ENCODE measurements around the gene PLXNA2.
A peak's percentile ranks its signal among the peaks of the same experiment; 100 is the strongest.

Gene PLXNA2

DNA sequence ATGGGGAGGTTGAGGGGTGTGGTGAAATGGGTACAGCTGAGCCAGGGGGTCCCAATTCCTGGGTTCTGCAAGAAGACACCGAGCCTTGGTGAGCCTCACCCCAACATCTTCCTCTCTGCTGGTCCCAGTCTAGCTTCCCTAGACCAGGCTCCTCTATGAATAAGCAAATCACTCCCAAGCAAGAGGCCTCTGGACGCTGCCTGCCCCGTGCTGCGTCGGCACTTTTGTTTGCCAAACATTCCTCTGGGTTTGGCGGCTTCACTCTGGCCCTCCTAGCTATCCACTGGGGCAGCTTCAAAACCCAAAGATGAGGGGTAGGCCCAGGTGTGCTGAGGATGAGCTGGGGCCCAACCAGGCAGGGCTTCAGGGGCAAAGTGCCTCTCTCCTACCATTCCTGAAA is 196.2 kb downstream of the PLXNA2 start:
- Histone ChIP-seq H4K20me1 (ENCODE audit: insufficient read depth, low read length) (no peaks in the 10 kb centered on the region), H3K4me1 (ENCODE audit: low read length) (no peaks in the 10 kb centered on the region), H3K9ac (ENCODE audit: low read length) (no peak overlapping the region), H2AFZ (ENCODE audit: low read depth, low read length) (no peak overlapping the region), H3K79me2 (ENCODE audit: low read length) (no peaks in the 10 kb centered on the region), H3K4me3 (ENCODE audit: low read length) (no peak overlapping the region), H3K27ac (ENCODE audit: low read length) (no peak overlapping the region), H3K36me3 (replicated peaks; ENCODE audit: low read depth, low read length) (peaks cover 6% of the 10 kb centered on the region), H3K4me2 (ENCODE audit: low read length) (no peak overlapping the region), H3K27me3 (ENCODE audit: low read depth, low read length) (no peaks in the 10 kb centered on the region), H3K9me3 (ENCODE audit: insufficient read depth, low read length) (no peaks in the 10 kb centered on the region)
- TF ChIP-seq CTCF (IDR thresholded peaks at IDR 0.05; ENCODE audit: low read depth, low read length) (no peak), EZH2phosphoT487 (IDR thresholded peaks at IDR 0.05; ENCODE audit: low read depth) (no peak)

- Histone ChIP-seq H3K79me2 (ENCODE audit: low read length) (no peaks in the 10 kb centered on the region), H3K36me3 (replicated peaks; ENCODE audit: low read depth, low read length) (peaks cover 6% of the 10 kb centered on the region), H3K27ac (ENCODE audit: low read length) (no peak overlapping the region), H4K20me1 (ENCODE audit: insufficient read depth, low read length) (no peaks in the 10 kb centered on the region), H3K4me1 (ENCODE audit: low read length) (no peaks in the 10 kb centered on the region), H3K9me3 (ENCODE audit: insufficient read depth, low read length) (no peaks in the 10 kb centered on the region), H3K27me3 (ENCODE audit: low read depth, low read length) (no peaks in the 10 kb centered on the region), H2AFZ (ENCODE audit: low read depth, low read length) (no peak overlapping the region), H3K4me3 (ENCODE audit: low read length) (no peak overlapping the region), H3K9ac (ENCODE audit: low read length) (no peak overlapping the region), H3K4me2 (ENCODE audit: low read length) (no peak overlapping the region)
- no peak for TF ChIP-seq CTCF (IDR thresholded peaks at IDR 0.05; ENCODE audit: low read depth, low read length)
- TF ChIP-seq EZH2phosphoT487 (IDR thresholded peaks at IDR 0.05; ENCODE audit: low read depth): no peak
Observed at GRCh38 chr1:208047476-208047934, 196.7 kb downstream of the PLXNA2 start.

GRCh38 chr1:208045463-208046260 is 198.5 kb downstream of the PLXNA2 start:
- Histone ChIP-seq H2AFZ (ENCODE audit: low read depth, low read length) (no peak overlapping the region), H3K36me3 (replicated peaks; ENCODE audit: low read depth, low read length) (peaks cover 3% of the 10 kb centered on the region)
- TF ChIP-seq CTCF (IDR thresholded peaks at IDR 0.05; ENCODE audit: low read depth, low read length): peak; percentile 10; the same call in 1 of the 2 replicates
- TF ChIP-seq EZH2phosphoT487 (IDR thresholded peaks at IDR 0.05; ENCODE audit: low read depth): no peak

DNA sequence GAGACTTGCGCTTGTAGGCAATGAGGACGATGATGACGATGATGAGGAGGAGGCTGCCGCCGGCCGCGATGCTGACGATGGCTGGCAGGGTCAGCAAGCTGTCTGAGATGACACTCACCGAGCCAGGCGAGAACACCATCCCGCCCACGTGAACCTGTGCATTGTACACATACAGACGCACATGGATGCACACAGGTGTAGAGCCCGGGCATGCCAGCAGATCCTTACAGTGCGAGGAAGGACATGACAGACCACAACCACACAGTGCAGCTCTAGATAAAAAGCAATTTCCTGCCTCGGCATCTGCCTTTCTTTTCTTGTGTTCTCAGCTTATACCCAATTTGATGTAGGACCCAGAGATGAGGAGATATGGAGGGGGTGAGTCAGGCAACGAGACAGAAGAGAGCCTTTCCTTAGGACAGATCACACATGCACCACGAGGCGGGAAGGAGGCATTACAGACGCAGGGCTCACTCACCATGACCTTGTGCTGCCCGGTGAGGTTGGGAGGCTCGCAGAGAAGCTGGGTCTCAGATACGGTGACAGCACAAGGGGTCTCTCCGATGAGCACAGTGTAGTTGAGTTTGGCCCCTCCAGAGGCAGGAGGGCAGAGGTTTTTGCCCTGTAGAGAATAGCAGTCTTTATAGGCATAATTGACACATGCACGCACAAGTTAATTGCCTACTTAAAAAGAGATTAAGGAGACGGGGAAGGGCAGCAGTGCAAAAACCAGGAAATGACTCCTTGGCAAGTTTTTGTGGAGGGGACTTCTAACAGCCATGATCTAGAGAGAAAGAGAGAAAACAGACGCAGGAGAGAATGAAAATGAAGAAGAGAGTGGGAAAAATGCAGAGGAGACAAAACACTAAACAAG is 199.4 kb downstream of the PLXNA2 start:
- no peak overlapping the region for H3K4me3 ChIP-seq (ENCODE audit: low read length)
- no peaks in the 10 kb centered on the region for H3K79me2 ChIP-seq (ENCODE audit: low read length)
- H3K9ac ChIP-seq (ENCODE audit: low read length): no peak overlapping the region
- H3K4me1 ChIP-seq (ENCODE audit: low read length): no peaks in the 10 kb centered on the region
- TF ChIP-seq CTCF (IDR thresholded peaks at IDR 0.05; ENCODE audit: low read depth, low read length) (no peak), EZH2phosphoT487 (IDR thresholded peaks at IDR 0.05; ENCODE audit: low read depth) (no peak)
- no peaks in the 10 kb centered on the region for H4K20me1 ChIP-seq (ENCODE audit: insufficient read depth, low read length)
- no peaks in the 10 kb centered on the region for H3K9me3 ChIP-seq (ENCODE audit: insufficient read depth, low read length)
- no peaks in the 10 kb centered on the region for H3K27me3 ChIP-seq (ENCODE audit: low read depth, low read length)
- no peak overlapping the region for H3K4me2 ChIP-seq (ENCODE audit: low read length)
- H3K36me3 ChIP-seq (replicated peaks; ENCODE audit: low read depth, low read length): peaks cover 3% of the 10 kb centered on the region
- H3K27ac ChIP-seq (ENCODE audit: low read length): no peak overlapping the region
- no peak overlapping the region for H2AFZ ChIP-seq (ENCODE audit: low read depth, low read length)

More at GRCh38 chr1:208045463-208046260, 198.5 kb downstream of the PLXNA2 start:
- Histone ChIP-seq H3K27me3 (ENCODE audit: low read depth, low read length) (no peaks in the 10 kb centered on the region), H3K79me2 (ENCODE audit: low read length) (no peaks in the 10 kb centered on the region), H3K4me3 (ENCODE audit: low read length) (no peak overlapping the region), H3K4me1 (ENCODE audit: low read length) (no peaks in the 10 kb centered on the region), H4K20me1 (ENCODE audit: insufficient read depth, low read length) (no peaks in the 10 kb centered on the region), H3K9ac (ENCODE audit: low read length) (no peak overlapping the region), H3K9me3 (ENCODE audit: insufficient read depth, low read length) (no peaks in the 10 kb centered on the region), H3K4me2 (ENCODE audit: low read length) (no peak overlapping the region), H3K27ac (ENCODE audit: low read length) (no peak overlapping the region)
